ENCODE results near the gene NINJ2. TPM values are rescaled to one million over a fixed set of nuclear protein-coding genes. Genes with fewer than 3 reads are reported as not detected.

NINJ2 gene
- total and polyA plus RNA-seq, 10 donors: 6.6 to 18.8 (median 10.2) TPM

- H3K4me1 ChIP-seq: peaks cover 9 to 36% (median 18%) of the 10 kb centered on the region in 6 donors
- DNase-seq: peak; percentile 97
- no peaks in the 10 kb centered on the region for H3K36me3 ChIP-seq
- no peaks in the 10 kb centered on the region for H3K27me3 ChIP-seq (replicated peaks in 1 of 7)
- WGBS, 5 donors: 3 to 13% (median 10%) methylated on average over 33 to 39 of the region's 39 CpGs
- intact Hi-C loops (cut with DNase I; ENCODE audit: low total_unique reads): loop anchor here (5.0 to 10.0 kb wide), 3 partner anchors 66 to 1019 kb away; partner anchors contain the start of genes FBXL14 and WNK1
- TF ChIP-seq POLR2A (IDR thresholded peaks at IDR 0.05): no peak
- peak; percentile 98 to 100 (median 100) for TF ChIP-seq CTCF (IDR thresholded peaks at IDR 0.05 in 8 of 11, conservative IDR thresholded peaks at IDR 0.05 in 3 of 11)
- peak; percentile 76 to 89 (median 79) for TF ChIP-seq POLR2AphosphoS5 (IDR thresholded peaks at IDR 0.05)
- H3K27ac ChIP-seq: peak overlapping the region in 7 of 8 donors; percentile 26 to 78 (median 67)
- peak overlapping the region in 5 of 8 donors; percentile 5 to 56 (median 15) for H3K4me3 ChIP-seq
- H3K9me3 ChIP-seq: no peaks in the 10 kb centered on the region
Observed at GRCh38 chr12:575948-576614, 87.2 kb downstream of the NINJ2 start.

GRCh38 chr12:575129-575502, 88.1 kb downstream of the NINJ2 start:
- Histone ChIP-seq H3K36me3 (no peaks in the 10 kb centered on the region), H3K9me3 (no peaks in the 10 kb centered on the region), H3K27me3 (replicated peaks in 1 of 7) (no peaks in the 10 kb centered on the region), H3K4me3 (no peak overlapping the region), H3K4me1 (peaks cover 9 to 46% (median 26%) of the 10 kb centered on the region in 6 donors), H3K27ac (peak overlapping the region in 1 of 8 donors; percentile 78)
- 86 to 97% (median 96%) methylated on average over 7 of the region's 7 CpGs for WGBS, 5 donors
- DNase-seq: no peak
- intact Hi-C loops (cut with DNase I; ENCODE audit: low total_unique reads): loop anchor here (5.0 to 10.0 kb wide), 3 partner anchors 67 to 1020 kb away; partner anchors contain the start of genes FBXL14 and WNK1
- no peak for TF ChIP-seq CTCF (IDR thresholded peaks at IDR 0.05 in 8 of 11, conservative IDR thresholded peaks at IDR 0.05 in 3 of 11)
- no peak for TF ChIP-seq POLR2A (IDR thresholded peaks at IDR 0.05)
- TF ChIP-seq POLR2AphosphoS5 (IDR thresholded peaks at IDR 0.05): no peak

- Histone ChIP-seq H3K36me3 (no peaks in the 10 kb centered on the region), H3K4me3 (no peak overlapping the region), H3K4me1 (peaks cover 9 to 51% (median 31%) of the 10 kb centered on the region in 6 donors), H3K27ac (peak overlapping the region in 1 of 8 donors; percentile 7), H3K27me3 (replicated peaks in 1 of 7) (no peaks in the 10 kb centered on the region), H3K9me3 (no peaks in the 10 kb centered on the region)
- no peak for TF ChIP-seq POLR2AphosphoS5 (IDR thresholded peaks at IDR 0.05)
- no peak for TF ChIP-seq POLR2A (IDR thresholded peaks at IDR 0.05)
- TF ChIP-seq CTCF (IDR thresholded peaks at IDR 0.05 in 8 of 11, conservative IDR thresholded peaks at IDR 0.05 in 3 of 11): no peak
- intact Hi-C loops (cut with DNase I; ENCODE audit: low total_unique reads): loop anchor here (5.0 to 10.0 kb wide), 4 partner anchors 68 to 1020 kb away; partner anchors contain the start of genes FBXL14 and WNK1
- WGBS, 5 donors: 70 to 87% (median 81%) methylated on average over 3 of the region's 3 CpGs
- no peak for DNase-seq
Observed at GRCh38 chr12:574475-575128, 88.6 kb downstream of the NINJ2 start.

GRCh38 chr12:573232-573631, 90.0 kb downstream of the NINJ2 start:
- no peak overlapping the region for H3K4me3 ChIP-seq
- 89 to 94% (median 92%) methylated on average over 5 of the region's 5 CpGs for WGBS, 5 donors
- no peaks in the 10 kb centered on the region for H3K27me3 ChIP-seq (replicated peaks in 1 of 7)
- no peak for TF ChIP-seq POLR2A (IDR thresholded peaks at IDR 0.05)
- no peak for TF ChIP-seq CTCF (IDR thresholded peaks at IDR 0.05 in 8 of 11, conservative IDR thresholded peaks at IDR 0.05 in 3 of 11)
- no peak for TF ChIP-seq POLR2AphosphoS5 (IDR thresholded peaks at IDR 0.05)
- H3K9me3 ChIP-seq: no peaks in the 10 kb centered on the region
- intact Hi-C loops (cut with DNase I; ENCODE audit: low total_unique reads): loop anchor here (5.0 to 10.0 kb wide), 3 partner anchors 182 to 1022 kb away; partner anchors contain the start of genes FBXL14 and WNK1
- peaks cover 9 to 58% (median 35%) of the 10 kb centered on the region in 6 donors for H3K4me1 ChIP-seq
- H3K27ac ChIP-seq: no peak overlapping the region
- no peak for DNase-seq
- no peaks in the 10 kb centered on the region for H3K36me3 ChIP-seq
